ENCODE data around the gene MTNR1A. TPM values are rescaled to one million over a fixed set of nuclear protein-coding genes. Genes with fewer than 3 reads are reported as not detected.

MTNR1A gene
- total and polyA plus RNA-seq, 2 of the 4 experiments (the other 2 are of a cell fraction) = not detected

Small RNAs within 50 kb of the gene (microRNA-seq; reads per million reads assigned to microRNA genes)
- gene RNU6-1055P (ENCODE audit: insufficient read depth, insufficient read length) = not detected

Small RNAs within 50 kb of the gene (small RNA-seq; reads per million reads assigned to genes)
- gene RNU6-1055P = 0 reads per million in 5 experiments

Other genes with a start within 250 kb of the MTNR1A start
- gene FAT1, start 168.3 kb upstream of the MTNR1A start, total RNA-seq (2012; rRNA removed) = 464 and 519 TPM in 2 replicates
- 156 and 171 TPM in 2 replicates for gene FAT1, start 168.3 kb upstream of the MTNR1A start, polyA plus RNA-seq (2012; rRNA removed)

Measured in IMR-90 (cell line).